Heart left ventricle (tissue), 13 donors: ENCODE data around the gene SRRM2.

ENCODE experiments used
- CTCF ChIP-seq, 12 donors: fragments of 200-600 bp; sonication (generic) in 4 of 12; IDR thresholded peaks; one replicate each; pipeline versions ENCODE4 v1.5.0 to v1.8.0; 2018 to 2022; ENCODE audit warnings: antibody characterized with exemption in 12 of 12, mild to moderate bottlenecking in 5 of 12
- POLR2A ChIP-seq, 2 donors: fragments of 450-650 bp; IDR thresholded peaks; one replicate each; pipeline ENCODE4 v1.6.1; 2017; ENCODE audit warnings: antibody characterized with exemption in 2 of 2, mild to moderate bottlenecking in 2 of 2, moderate library complexity in 2 of 2
- donor health status: ischemic (EF 13 %, LVEDD 7.1; RV severe dilation, severe dysfunction).
- donor health status: DM: no; HTN: yes; CAD: no.
- donor health status: DM: no; HTN: no; CAD: no.
- donor health status: ischemic (EF 25% LVEDD 6.9; RV normal size, moderate dysfunction).
- donor health status: ischemic (EF 25% LVEDD 5.7; RV mildly dilated, moderate dysfunction).
- donor health status: ischemic (EF 35%, LVEDD 5.7; RV mildly dilated, moderate dysfunction).
- donor health status: nonischemic (EF 11% LVEDD 7.7; RV severe dilation, severe dysfunction).
- donor health status: DM: yes; HTN: yes; CAD: no.
- donor health status: PGD.
- donor health status: ischemic (EF 29% LVEDD 5.4; RV normal size, mild dysfunction).
- donor health status: nonischemic (EF 23%, LVEDD 6.1; RV moderate dilation, normal function).

DNA sequence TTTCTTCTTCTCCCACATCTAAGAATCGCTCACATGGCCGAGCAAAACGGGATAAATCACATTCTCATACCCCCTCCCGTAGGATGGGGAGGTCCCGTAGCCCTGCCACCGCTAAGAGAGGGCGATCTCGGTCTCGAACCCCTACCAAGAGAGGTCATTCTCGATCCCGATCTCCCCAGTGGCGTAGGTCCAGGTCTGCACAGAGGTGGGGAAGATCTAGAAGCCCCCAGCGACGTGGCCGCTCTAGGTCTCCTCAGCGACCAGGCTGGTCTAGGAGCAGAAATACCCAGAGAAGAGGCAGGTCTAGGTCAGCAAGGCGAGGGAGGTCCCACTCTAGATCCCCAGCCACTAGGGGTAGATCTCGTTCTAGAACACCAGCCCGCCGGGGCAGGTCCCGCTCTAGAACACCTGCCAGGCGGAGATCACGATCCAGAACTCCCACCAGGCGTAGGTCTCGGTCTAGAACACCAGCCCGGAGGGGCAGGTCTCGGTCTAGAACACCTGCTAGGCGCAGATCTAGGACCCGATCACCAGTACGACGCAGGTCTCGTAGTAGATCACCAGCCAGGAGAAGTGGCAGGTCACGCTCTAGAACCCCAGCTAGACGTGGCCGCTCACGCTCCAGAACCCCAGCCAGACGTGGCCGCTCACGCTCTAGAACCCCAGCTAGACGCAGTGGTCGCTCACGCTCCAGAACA is 9.6 kb downstream of the SRRM2 start:
- TF ChIP-seq CTCF (IDR thresholded peaks at IDR 0.05), result no peak
- no peak for TF ChIP-seq POLR2A (IDR thresholded peaks at IDR 0.05)
